ENCODE results near the gene PADI1.

DNA sequence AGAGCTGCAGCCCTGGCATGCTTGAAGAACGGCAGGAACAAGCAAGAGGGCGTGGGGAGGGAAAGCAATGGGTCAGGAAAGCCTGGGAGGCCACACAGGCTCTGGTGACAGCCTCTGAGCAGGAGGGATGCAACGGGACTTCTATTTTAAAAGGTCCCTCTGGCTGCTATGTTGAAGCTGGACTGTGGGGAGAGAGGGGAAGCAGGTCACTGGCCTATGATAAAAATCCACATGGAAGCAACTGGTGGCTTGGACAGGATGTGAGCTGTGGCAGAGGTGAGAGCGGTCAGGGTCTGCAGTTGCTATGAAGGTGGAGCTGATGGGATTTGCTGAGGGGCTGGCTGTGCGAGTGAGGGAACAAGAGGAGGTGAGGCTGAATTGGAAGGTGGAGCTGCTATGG lies 11.2 kb downstream of the PADI1 start:
- TF ChIP-seq, protein P1, sequence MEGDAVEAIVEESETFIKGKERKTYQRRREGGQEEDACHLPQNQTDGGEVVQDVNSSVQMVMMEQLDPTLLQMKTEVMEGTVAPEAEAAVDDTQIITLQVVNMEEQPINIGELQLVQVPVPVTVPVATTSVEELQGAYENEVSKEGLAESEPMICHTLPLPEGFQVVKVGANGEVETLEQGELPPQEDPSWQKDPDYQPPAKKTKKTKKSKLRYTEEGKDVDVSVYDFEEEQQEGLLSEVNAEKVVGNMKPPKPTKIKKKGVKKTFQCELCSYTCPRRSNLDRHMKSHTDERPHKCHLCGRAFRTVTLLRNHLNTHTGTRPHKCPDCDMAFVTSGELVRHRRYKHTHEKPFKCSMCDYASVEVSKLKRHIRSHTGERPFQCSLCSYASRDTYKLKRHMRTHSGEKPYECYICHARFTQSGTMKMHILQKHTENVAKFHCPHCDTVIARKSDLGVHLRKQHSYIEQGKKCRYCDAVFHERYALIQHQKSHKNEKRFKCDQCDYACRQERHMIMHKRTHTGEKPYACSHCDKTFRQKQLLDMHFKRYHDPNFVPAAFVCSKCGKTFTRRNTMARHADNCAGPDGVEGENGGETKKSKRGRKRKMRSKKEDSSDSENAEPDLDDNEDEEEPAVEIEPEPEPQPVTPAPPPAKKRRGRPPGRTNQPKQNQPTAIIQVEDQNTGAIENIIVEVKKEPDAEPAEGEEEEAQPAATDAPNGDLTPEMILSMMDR (IDR thresholded peaks at IDR 0.05; ENCODE audit: control extremely low read depth in 1 of 3, insufficient read depth in 1 of 3, low read depth in 1 of 3, low read length in 3 of 3), result no peak
- TF ChIP-seq POLR2A (IDR thresholded peaks at IDR 0.05; ENCODE audit: control extremely low read depth in 1 of 2, low read depth in 2 of 2, low read length in 2 of 2) (no peak), ZNF274 (IDR thresholded peaks at IDR 0.05; ENCODE audit: borderline replicate concordance, extremely low read depth, low read length) (no peak), BACH1 (IDR thresholded peaks at IDR 0.05; ENCODE audit: low read length) (no peak), TBP (IDR thresholded peaks at IDR 0.05; ENCODE audit: low read depth, low read length) (no peak), RAD21 (IDR thresholded peaks at IDR 0.05 in 1 of 2, conservative IDR thresholded peaks at IDR 0.05 in 1 of 2; ENCODE audit: low read depth in 2 of 2, low read length in 2 of 2) (no peak), POLR2AphosphoS5 (IDR thresholded peaks at IDR 0.05; ENCODE audit: low read depth, low read length) (no peak), CHD2 (IDR thresholded peaks at IDR 0.05; ENCODE audit: low read length) (no peak)
- TF ChIP-seq, protein P2, sequence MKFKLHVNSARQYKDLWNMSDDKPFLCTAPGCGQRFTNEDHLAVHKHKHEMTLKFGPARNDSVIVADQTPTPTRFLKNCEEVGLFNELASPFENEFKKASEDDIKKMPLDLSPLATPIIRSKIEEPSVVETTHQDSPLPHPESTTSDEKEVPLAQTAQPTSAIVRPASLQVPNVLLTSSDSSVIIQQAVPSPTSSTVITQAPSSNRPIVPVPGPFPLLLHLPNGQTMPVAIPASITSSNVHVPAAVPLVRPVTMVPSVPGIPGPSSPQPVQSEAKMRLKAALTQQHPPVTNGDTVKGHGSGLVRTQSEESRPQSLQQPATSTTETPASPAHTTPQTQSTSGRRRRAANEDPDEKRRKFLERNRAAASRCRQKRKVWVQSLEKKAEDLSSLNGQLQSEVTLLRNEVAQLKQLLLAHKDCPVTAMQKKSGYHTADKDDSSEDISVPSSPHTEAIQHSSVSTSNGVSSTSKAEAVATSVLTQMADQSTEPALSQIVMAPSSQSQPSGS (IDR thresholded peaks at IDR 0.05; ENCODE audit: low read length), result no peak
- TF ChIP-seq, protein P3, sequence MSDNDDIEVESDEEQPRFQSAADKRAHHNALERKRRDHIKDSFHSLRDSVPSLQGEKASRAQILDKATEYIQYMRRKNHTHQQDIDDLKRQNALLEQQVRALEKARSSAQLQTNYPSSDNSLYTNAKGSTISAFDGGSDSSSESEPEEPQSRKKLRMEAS (IDR thresholded peaks at IDR 0.05), result no peak
